DND-41 (cell line): ENCODE measurements around the gene NUP37.
"Not testable (repeated sequence)": the region's sequence is repeated elsewhere in the genome, so short reads cannot be mapped to it uniquely, and the experiment has no call there.

Experiments used
- ATAC-seq: fragments of 200-7000 bp; cut with Tn5 transposase; 3 replicates; pipeline ENCODE4 v1.9.1; 2021; ENCODE audit warnings: low read depth; ENCODE audit not compliant: insufficient read depth
- DNase-seq: peaks from one replicate; pipeline ENCODE4 v3.0.0-alpha.2; 2020
- H2AFZ ChIP-seq: 2 replicates; pipeline ENCODE4 v1.6.0; 2012; ENCODE audit warnings: low read depth, low read length
- H3K27ac ChIP-seq: 2 replicates; pipeline ENCODE4 v1.5.1; 2012; ENCODE audit warnings: low read length, inconsistent platforms
- H3K27me3 ChIP-seq: fragments of 200-600 bp; sonication (generic); 2 replicates; pipeline ENCODE4 v1.6.0; 2012; ENCODE audit warnings: low read length, mild to moderate bottlenecking, inconsistent platforms; ENCODE audit not compliant: insufficient read depth, poor library complexity
- H3K36me3 ChIP-seq: 2 replicates; pipeline ENCODE4 v1.5.1; 2012; ENCODE audit warnings: low read length, inconsistent platforms; ENCODE audit not compliant: insufficient read depth
- H3K4me1 ChIP-seq: 2 replicates; pipeline ENCODE4 v1.5.1; 2012; ENCODE audit warnings: mild to moderate bottlenecking, low read length; ENCODE audit not compliant: insufficient read depth
- H3K4me2 ChIP-seq: 2 replicates; pipeline ENCODE4 v1.6.0; 2012; ENCODE audit warnings: mild to moderate bottlenecking, moderate library complexity, low read length, inconsistent platforms; ENCODE audit not compliant: insufficient read depth
- H3K4me3 ChIP-seq, 2 experiments: fragments of 200-600 bp in 1 of 2; shearing (Covaris generic) in 1 of 2; 2 replicates each; pipeline ENCODE4 v1.5.1; 2012 to 2016; ENCODE audit warnings: inconsistent platforms in 2 of 2, low read length in 2 of 2, mild to moderate bottlenecking in 2 of 2, low read depth in 1 of 2, moderate library complexity in 1 of 2
- H3K79me2 ChIP-seq: 2 replicates; pipeline ENCODE4 v1.6.0; 2012; ENCODE audit warnings: low read length, inconsistent platforms; ENCODE audit not compliant: insufficient read depth
- H3K9ac ChIP-seq: 2 replicates; pipeline ENCODE4 v1.6.0; 2012; ENCODE audit warnings: low read depth, mild to moderate bottlenecking, inconsistent platforms, low read length, moderate library complexity
- H3K9me3 ChIP-seq: 2 replicates; pipeline ENCODE4 v1.5.1; 2012; ENCODE audit warnings: low read length, moderate library complexity, mild to moderate bottlenecking, inconsistent platforms; ENCODE audit not compliant: insufficient read depth, severe bottlenecking
- H4K20me1 ChIP-seq: 2 replicates; pipeline ENCODE4 v1.6.0; 2012; ENCODE audit warnings: low read length; ENCODE audit not compliant: insufficient read depth
- CTCF ChIP-seq: IDR thresholded peaks from 2 replicates; pipeline ENCODE4 v1.5.1; 2012; ENCODE audit warnings: borderline replicate concordance, low read length, moderate library complexity, mild to moderate bottlenecking; ENCODE audit not compliant: poor library complexity, severe bottlenecking; ENCODE audit errors: extremely low read depth
- EZH2 ChIP-seq: IDR thresholded peaks from 3 replicates; pipeline ENCODE4 v1.6.1; 2012; ENCODE audit warnings: borderline replicate concordance, low read depth, mild to moderate bottlenecking, moderate library complexity, low read length, inconsistent platforms; ENCODE audit not compliant: severe bottlenecking

Gene NUP37

GRCh38 chr12:102119674-102120563 is at the start of gene NUP37, which contains the start of gene PARPBP:
Gene NUP37 (minus strand): TSS chr12:102120114. CDS start chr12:102118518, 1,596 bp downstream.
Gene PARPBP (plus strand): TSS chr12:102120183. CDS start chr12:102123889, 3,706 bp downstream.
- peak within 1 kb of the TSS; percentile 83 for H3K4me2 ChIP-seq
- TF ChIP-seq EZH2 (no peak), CTCF (no peak)
- peaks cover 48% of the 10 kb centered on the region for H3K4me1 ChIP-seq
- H3K9ac ChIP-seq = peak within 1 kb of the TSS; percentile 88
- peaks cover 68% of the 10 kb centered on the region for H3K79me2 ChIP-seq
- H3K27ac ChIP-seq = peak within 1 kb of the TSS; percentile 94
- no peaks in the 10 kb centered on the region for H3K9me3 ChIP-seq
- peaks cover 8% of the 10 kb centered on the region; the same call in 1 of the 2 replicates for H4K20me1 ChIP-seq
- H2AFZ ChIP-seq = peak within 1 kb of the TSS; percentile 96
- peak within 1 kb of the TSS; percentile 66 to 95 for H3K4me3 ChIP-seq
- DNase-seq (peak; percentile 94), ATAC-seq (peak; percentile 95)
- no peaks in the 10 kb centered on the region for H3K27me3 ChIP-seq
- peaks cover 47% of the 10 kb centered on the region for H3K36me3 ChIP-seq

GRCh38 chr12:102167821-102168604 is 48.1 kb upstream of the NUP37 start:
- Histone ChIP-seq H3K4me1 (no peaks in the 10 kb centered on the region), H3K4me2 (no peak overlapping the region), H3K9ac (no peak overlapping the region), H3K27ac (no peak overlapping the region), H3K27me3 (no peaks in the 10 kb centered on the region), H2AFZ (no peak overlapping the region), H3K79me2 (no peaks in the 10 kb centered on the region), H3K9me3 (no peaks in the 10 kb centered on the region), H3K4me3 (no peak overlapping the region), H3K36me3 (peaks cover 52% of the 10 kb centered on the region), H4K20me1 (no peaks in the 10 kb centered on the region)
- DNase-seq (no peak), ATAC-seq (no peak)
- TF ChIP-seq CTCF (no peak), EZH2 (no peak)

- Histone ChIP-seq H4K20me1 (no peaks in the 10 kb centered on the region; the same call in 1 of the 2 replicates), H3K79me2 (no peaks in the 10 kb centered on the region), H3K9ac (no peak overlapping the region), H2AFZ (no peak overlapping the region), H3K27me3 (no peaks in the 10 kb centered on the region), H3K27ac (no peak overlapping the region), H3K4me3 (no peak overlapping the region), H3K4me2 (no peak overlapping the region), H3K4me1 (no peaks in the 10 kb centered on the region), H3K36me3 (peaks cover 28% of the 10 kb centered on the region; the same call in 1 of the 2 replicates), H3K9me3 (no peaks in the 10 kb centered on the region)
- no peak for DNase-seq
- TF ChIP-seq CTCF (no peak), EZH2 (no peak)
- ATAC-seq = no peak
Observed at GRCh38 chr12:102163383-102163782, 43.5 kb upstream of the NUP37 start.

GRCh38 chr12:102155206-102155605 is 35.3 kb upstream of the NUP37 start:
- H4K20me1 ChIP-seq, H3K9ac ChIP-seq, H2AFZ ChIP-seq, H3K4me1 ChIP-seq, H3K27ac ChIP-seq, H3K27me3 ChIP-seq, H3K4me3 ChIP-seq, ATAC-seq, H3K9me3 ChIP-seq, DNase-seq, H3K79me2 ChIP-seq, H3K4me2 ChIP-seq: not testable (repeated sequence)
- H3K36me3 ChIP-seq = peaks cover 56% of the 10 kb centered on the region

- H3K27me3 ChIP-seq, H2AFZ ChIP-seq, H3K4me3 ChIP-seq, DNase-seq, H3K9ac ChIP-seq, H3K9me3 ChIP-seq, H4K20me1 ChIP-seq, H3K4me1 ChIP-seq, H3K27ac ChIP-seq, H3K4me2 ChIP-seq, ATAC-seq: not testable (repeated sequence)
- Histone ChIP-seq H3K36me3 (peaks cover 38% of the 10 kb centered on the region), H3K79me2 (peaks cover 17% of the 10 kb centered on the region; the same call in 1 of the 2 replicates)
Observed at GRCh38 chr12:102147062-102147587, 27.2 kb upstream of the NUP37 start.
